Neural cell (in vitro differentiated cells): ENCODE measurements around the gene MDFIC.

Source experiments
- CTCF ChIP-seq: fragments of 450-650 bp; IDR thresholded peaks from 2 replicates; pipeline ENCODE4 v1.5.1; 2014; ENCODE audit warnings: antibody characterized with exemption, mild to moderate bottlenecking, moderate library complexity; ENCODE audit not compliant: poor library complexity, severe bottlenecking
- EP300 ChIP-seq: fragments of 450-650 bp; conservative IDR thresholded peaks from 2 replicates; pipeline ENCODE4 v1.6.1; 2014; ENCODE audit warnings: antibody characterized with exemption, mild to moderate bottlenecking, moderate library complexity; ENCODE audit not compliant: poor library complexity, severe bottlenecking
- EZH2 ChIP-seq: fragments of 200-600, 300-800 bp; shearing (Covaris generic), sonication (generic); IDR thresholded peaks from 2 replicates; pipeline ENCODE4 v1.6.1; 2014; ENCODE audit warnings: antibody characterized with exemption, low read length, borderline replicate concordance, mild to moderate bottlenecking; ENCODE audit not compliant: insufficient read depth, poor library complexity, severe bottlenecking
- POLR2AphosphoS5 ChIP-seq: IDR thresholded peaks from 2 replicates; pipeline ENCODE4 v1.6.1; 2012
- RAD21 ChIP-seq: fragments of 450-650 bp; conservative IDR thresholded peaks from 2 replicates; pipeline ENCODE4 v1.6.1; 2014; ENCODE audit warnings: antibody characterized with exemption, mild to moderate bottlenecking, moderate library complexity
- REST ChIP-seq: IDR thresholded peaks from 2 replicates; pipeline ENCODE4 v1.6.1; 2012; ENCODE audit warnings: borderline replicate concordance
- SMC3 ChIP-seq: fragments of 450-650 bp; conservative IDR thresholded peaks from 2 replicates; pipeline ENCODE4 v1.6.1; 2014; ENCODE audit warnings: antibody characterized with exemption, mild to moderate bottlenecking, moderate library complexity; ENCODE audit not compliant: poor library complexity
- TAF1 ChIP-seq: IDR thresholded peaks from 2 replicates; pipeline ENCODE4 v1.6.1; 2012; ENCODE audit warnings: low read depth

GRCh38 chr7:114944745-114945625, 23.1 kb downstream of the MDFIC start:
- no peak for TF ChIP-seq EZH2
- no peak for TF ChIP-seq CTCF
- TF ChIP-seq REST, result no peak
- no peak for TF ChIP-seq POLR2AphosphoS5
- no peak for TF ChIP-seq SMC3
- TF ChIP-seq RAD21, result no peak
- TF ChIP-seq TAF1, result no peak
- no peak for TF ChIP-seq EP300
